HepG2 (cell line): ENCODE results near the gene FITM2. TPM values are rescaled to one million over a fixed set of nuclear protein-coding genes. Genes with fewer than 3 reads are reported as not detected.
A peak's percentile ranks its signal among the peaks of the same experiment; 100 is the strongest.

Experiments
- ARID2 ChIP-seq: sonication (generic); formaldehyde crosslinking; IDR thresholded peaks from 2 replicates; pipeline ENCODE4 v1.8.1; 2022; ENCODE audit warnings: mild to moderate bottlenecking, missing genetic modification reagents, borderline replicate concordance
- CEBPG ChIP-seq: IDR thresholded peaks from 2 replicates; pipeline ENCODE4 v1.6.1; 2016
- FOXA1 ChIP-seq, 2 experiments: fragments of 450-650 bp in 1 of 2; sonication (generic) in 1 of 2; formaldehyde crosslinking in 1 of 2; IDR thresholded peaks; 2 replicates each; pipeline versions ENCODE4 v1.4.0 to v1.6.1; 2016 to 2020; ENCODE audit warnings: missing genetic modification reagents in 1 of 2
- IKZF4 ChIP-seq: sonication (generic); formaldehyde crosslinking; IDR thresholded peaks from 2 replicates; pipeline ENCODE4 v1.5.1; 2020; ENCODE audit warnings: borderline replicate concordance, mild to moderate bottlenecking, low read depth, missing genetic modification reagents; ENCODE audit errors: not compliant biosample characterization
- MED8 ChIP-seq: sonication (generic); formaldehyde crosslinking; IDR thresholded peaks from 2 replicates; pipeline ENCODE4 v1.8.1; 2023; ENCODE audit warnings: mild to moderate bottlenecking, missing genetic modification reagents; ENCODE audit not compliant: insufficient replicate concordance
- NFE2L1 ChIP-seq: sonication (generic); formaldehyde crosslinking; IDR thresholded peaks from 2 replicates; pipeline ENCODE4 v1.4.0; 2020; ENCODE audit warnings: missing genetic modification reagents, mild to moderate bottlenecking, borderline replicate concordance
- NFYC ChIP-seq: IDR thresholded peaks from 2 replicates; pipeline ENCODE4 v1.6.1; 2016; ENCODE audit warnings: missing genetic modification reagents, missing compliant biosample characterization
- ONECUT2 ChIP-seq: sonication (generic); formaldehyde crosslinking; IDR thresholded peaks from 2 replicates; pipeline ENCODE4 v1.4.0; 2020; ENCODE audit warnings: missing genetic modification reagents
- PRDM10 ChIP-seq: sonication (generic); formaldehyde crosslinking; IDR thresholded peaks from 2 replicates; pipeline ENCODE4 v1.4.0; 2020; ENCODE audit warnings: low read depth, missing genetic modification reagents
- PRMT3 ChIP-seq: sonication (generic); formaldehyde crosslinking; IDR thresholded peaks from 2 replicates; pipeline ENCODE4 v1.8.1; 2022; ENCODE audit warnings: low read depth, mild to moderate bottlenecking, moderate library complexity, missing genetic modification reagents, borderline replicate concordance
- SNAPC5 ChIP-seq: sonication (generic); formaldehyde crosslinking; IDR thresholded peaks from 2 replicates; pipeline ENCODE4 v1.8.1; 2023; ENCODE audit warnings: mild to moderate bottlenecking, missing genetic modification reagents, borderline replicate concordance
- SUZ12 ChIP-seq: fragments of 150-350 bp; IDR thresholded peaks from 2 replicates; pipeline ENCODE4 v1.6.1; 2014; ENCODE audit warnings: low read depth, low read length
- YEATS2 ChIP-seq: sonication (generic); formaldehyde crosslinking; IDR thresholded peaks from 2 replicates; pipeline ENCODE4 v1.4.0; 2020; ENCODE audit warnings: missing genetic modification reagents, borderline replicate concordance
- ZFYVE20 ChIP-seq: sonication (generic); formaldehyde crosslinking; IDR thresholded peaks from 2 replicates; pipeline ENCODE4 v1.8.0; 2023; ENCODE audit warnings: low read depth, mild to moderate bottlenecking, moderate library complexity, missing genetic modification reagents, borderline replicate concordance
- ZNF138 ChIP-seq: sonication (generic); formaldehyde crosslinking; IDR thresholded peaks from 2 replicates; pipeline ENCODE4 v1.5.0; 2020; ENCODE audit warnings: mild to moderate bottlenecking, low read depth, missing genetic modification reagents
- ZNF205 ChIP-seq: IDR thresholded peaks from 2 replicates; pipeline ENCODE4 v1.6.1; 2018; ENCODE audit warnings: missing biosample characterization, missing genetic modification reagents
- ZNF337 ChIP-seq: sonication (generic); formaldehyde crosslinking; IDR thresholded peaks from 2 replicates; pipeline ENCODE4 v1.5.1; 2020; ENCODE audit warnings: missing genetic modification reagents, low read depth, mild to moderate bottlenecking, borderline replicate concordance
- ZNF33B ChIP-seq: sonication (generic); formaldehyde crosslinking; IDR thresholded peaks from 2 replicates; pipeline ENCODE4 v1.5.1; 2020; ENCODE audit warnings: mild to moderate bottlenecking, missing genetic modification reagents
- ZNF546 ChIP-seq: sonication (generic); formaldehyde crosslinking; conservative IDR thresholded peaks from 2 replicates; pipeline ENCODE4 v1.8.1; 2023; ENCODE audit warnings: mild to moderate bottlenecking, missing genetic modification reagents
- ZNF770 ChIP-seq: sonication (generic); formaldehyde crosslinking; IDR thresholded peaks from 2 replicates; pipeline ENCODE4 v1.5.0; 2020; ENCODE audit warnings: mild to moderate bottlenecking, missing genetic modification reagents
- ZNF781 ChIP-seq: sonication (generic); formaldehyde crosslinking; IDR thresholded peaks from 2 replicates; pipeline ENCODE4 v1.5.1; 2020; ENCODE audit warnings: borderline replicate concordance, mild to moderate bottlenecking, missing genetic modification reagents; ENCODE audit errors: not compliant biosample characterization
- polyA plus RNA-seq, 8 experiments: library from polyadenylated mRNA; depleted of rRNA in 3 of 8; stranded (reverse) in 7 of 8; unstranded in 1 of 8; fragments of >200 nt; fragmentation: Illumina TruSeq in 4 of 8; extraction: Trizol in 4 of 8; gene quantifications; 2 replicates each; pipeline versions ENCODE4 v1.2.1 to v1.2.3, GENCODE V29; 2011 to 2016; ENCODE audit warnings: low read depth in 4 of 8, missing spikeins in 1 of 8, mixed read lengths in 1 of 8; ENCODE audit not compliant: insufficient read depth in 1 of 8
- total RNA-seq, 5 experiments: library from RNA; depleted of rRNA; stranded (reverse); fragments of >200 nt; fragmentation: Illumina TruSeq; extraction: Trizol; gene quantifications; 2 replicates each; pipeline ENCODE4 v1.2.3, GENCODE V29; 2016; ENCODE audit warnings: low read depth in 1 of 5

The FITM2 gene
- total and polyA plus RNA-seq, 2 of the 13 experiments (the other 11 are each of a cell fraction or from before 2014, with no cell fraction given): 9.6 to 24.5 TPM

- TF ChIP-seq PRMT3 (CRISPR knock-in tag): no peak
- TF ChIP-seq ARID2 (CRISPR knock-in tag): no peak
- TF ChIP-seq ZNF781 (CRISPR knock-in tag): peak; percentile 10
- TF ChIP-seq ZNF33B (CRISPR knock-in tag): peak; percentile 93
- peak; percentile 43; the same call in 1 of the 2 replicates for TF ChIP-seq NFE2L1 (CRISPR knock-in tag)
- no peak for TF ChIP-seq NFYC (CRISPR knock-in tag)
- TF ChIP-seq MED8 (CRISPR knock-in tag): peak; percentile 17
- peak; percentile 49 for TF ChIP-seq ZNF337 (CRISPR knock-in tag)
- TF ChIP-seq ZNF138 (CRISPR knock-in tag): peak; percentile 95
- no peak for TF ChIP-seq ZFYVE20
- TF ChIP-seq ZNF546 (CRISPR knock-in tag): peak; percentile 97
- TF ChIP-seq FOXA1 (IDR thresholded peaks at IDR 0.05): no peak
- TF ChIP-seq FOXA1 (CRISPR knock-in tag; IDR thresholded peaks at IDR 0.05): peak; percentile 89
- peak; percentile 97 for TF ChIP-seq ONECUT2
- no peak for TF ChIP-seq SUZ12
- TF ChIP-seq SNAPC5 (CRISPR knock-in tag): 0 out of 2 replicates have a peak, but pooled peaks have one; percentile 68
- TF ChIP-seq CEBPG (CRISPR knock-in tag): no peak; the same call in 1 of the 2 replicates
- 0 out of 2 replicates have a peak, but pooled peaks have one; percentile 46 for TF ChIP-seq ZNF770 (CRISPR knock-in tag)
- TF ChIP-seq ZNF205 (CRISPR knock-in tag): peak; percentile 76; the same call in 1 of the 2 replicates
- no peak for TF ChIP-seq PRDM10 (CRISPR knock-in tag)
- TF ChIP-seq IKZF4: peak; percentile 85
- peak; percentile 63; the same call in 1 of the 2 replicates for TF ChIP-seq YEATS2 (CRISPR knock-in tag)
These were observed 44.7 kb upstream of the FITM2 start, which contains the start of gene HNF4A (continued) for GRCh38 chr20:44355498-44356352.
